ENCODE results near the gene PDAP1. TPM values are rescaled to one million over a fixed set of nuclear protein-coding genes. Genes with fewer than 3 reads are reported as not detected.

Gene PDAP1
- total and polyA plus RNA-seq, 2 of the 8 experiments (the other 6 are each of a cell fraction or from before 2014, with no cell fraction given): 26.6 to 169 TPM

DNA sequence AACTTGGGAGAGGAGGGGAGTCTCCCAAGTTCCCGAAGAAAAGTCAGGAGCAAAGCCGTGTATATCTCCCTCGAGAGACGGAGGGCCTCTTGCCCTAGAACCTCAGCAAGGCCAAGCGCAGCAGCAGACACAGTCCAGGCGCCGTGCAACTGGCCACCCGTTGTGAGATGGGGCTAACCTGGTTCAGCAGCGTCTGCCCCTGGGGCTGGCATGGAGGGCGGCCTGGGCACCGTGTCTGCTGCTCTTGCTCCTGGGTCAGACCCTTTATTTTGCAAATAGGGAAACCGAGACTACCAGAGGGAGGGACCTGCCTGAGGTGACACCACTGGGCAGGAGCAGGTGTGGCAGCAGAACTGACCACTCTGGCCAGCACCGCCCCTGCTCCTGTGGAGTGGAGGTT is 44.1 kb upstream of the PDAP1 start:
- Histone ChIP-seq H2AFZ (ENCODE audit: low read length) (no peak overlapping the region), H3K23ac (ENCODE audit: insufficient read length) (no peak overlapping the region), H2BK5ac (ENCODE audit: low read depth, low read length) (no peak overlapping the region), H3K9ac (replicated peaks in 1 of 4; ENCODE audit: extremely low read depth in 1 of 4, low read depth in 3 of 4, low read length in 3 of 4) (no peak overlapping the region; a peak in 2 of 7 replicates), H2BK20ac (ENCODE audit: low read length) (no peak overlapping the region), H3K4ac (replicated peaks; ENCODE audit: insufficient read length, low read depth, low read length) (no peak overlapping the region), H3K4me2 (ENCODE audit: insufficient read depth in 1 of 2, low read depth in 2 of 2, low read length in 2 of 2) (no peak overlapping the region), H3K27ac (ENCODE audit: low read depth, low read length) (no peak overlapping the region), H3K79me2 (ENCODE audit: control insufficient read depth in 1 of 2, insufficient read depth in 2 of 2, low read length in 2 of 2) (no peaks in the 10 kb centered on the region), H3K4me1 (replicated peaks in 1 of 4; ENCODE audit: control insufficient read depth in 3 of 4, insufficient read depth in 4 of 4, low read length in 3 of 4) (no peaks in the 10 kb centered on the region), H2AK5ac (ENCODE audit: low read depth, low read length) (no peak overlapping the region), H2BK12ac (ENCODE audit: low read depth, low read length) (no peak overlapping the region), H4K8ac (ENCODE audit: extremely low read depth, insufficient read depth, low read length) (no peak overlapping the region), H3K9me3 (ENCODE audit: insufficient read depth in 2 of 2, low read depth in 1 of 2, low read length in 1 of 2) (no peaks in the 10 kb centered on the region), H2BK15ac (ENCODE audit: low read length) (no peak overlapping the region), H4K20me1 (replicated peaks in 1 of 2; ENCODE audit: control insufficient read depth in 1 of 2, insufficient read depth in 2 of 2, low read length in 2 of 2) (peaks cover 10 to 33% of the 10 kb centered on the region in 2 experiments), H3K79me1 (ENCODE audit: low read depth, low read length) (no peaks in the 10 kb centered on the region), H3K27me3 (replicated peaks in 1 of 4; ENCODE audit: control insufficient read depth in 3 of 4, extremely low read depth in 1 of 4, insufficient read depth in 3 of 4, low read length in 3 of 4) (no peaks in the 10 kb centered on the region), H3K23me2 (ENCODE audit: low read depth, low read length) (no peaks in the 10 kb centered on the region), H3K36me3 (ENCODE audit: control insufficient read depth in 2 of 4, insufficient read depth in 4 of 4, low read length in 3 of 4) (peaks cover 41 to 87% (median 73%) of the 10 kb centered on the region in 4 experiments), H2BK120ac (replicated peaks; ENCODE audit: low read depth, low read length) (no peak overlapping the region), H4K5ac (ENCODE audit: insufficient read length, low read depth, low read length) (no peak overlapping the region), H3K4me3 (ENCODE audit: extremely low read depth in 1 of 4, insufficient read depth in 2 of 4, low read depth in 3 of 4, low read length in 4 of 4) (no peak overlapping the region), H3K14ac (ENCODE audit: insufficient read length) (no peak overlapping the region), H3K56ac (replicated peaks; ENCODE audit: insufficient read length, low read depth, low read length) (no peak overlapping the region), H3K18ac (ENCODE audit: extremely low read depth, low read length) (no peak overlapping the region), H4K91ac (replicated peaks; ENCODE audit: insufficient read length, low read length) (no peak overlapping the region)
- WGBS, 2 experiments (ENCODE audit: extremely low coverage in 1 of 2, insufficient coverage in 1 of 2, insufficient read length in 1 of 2, insufficient replicate concordance in 2 of 2, low coverage in 1 of 2, low lambda C conversion rate in 2 of 2, missing lambda C conversion rate in 1 of 2): 98% methylated on average over 13 of the region's 13 CpGs; no CpG with 5 or more reads in 1 of the 2 experiments
- TF ChIP-seq E2F6 (IDR thresholded peaks at IDR 0.05): no peak
- TF ChIP-seq CBX5 (IDR thresholded peaks at IDR 0.05; ENCODE audit: low read depth, low read length): no peak
- TF ChIP-seq SP1 (IDR thresholded peaks at IDR 0.05; ENCODE audit: low read depth, low read length): no peak
- no peak for TF ChIP-seq BACH1 (IDR thresholded peaks at IDR 0.05; ENCODE audit: low read length)
- TF ChIP-seq EP300 (IDR thresholded peaks at IDR 0.05; ENCODE audit: borderline replicate concordance in 1 of 2, low read depth in 2 of 2, low read length in 2 of 2): no peak
- no peak for TF ChIP-seq POLR2A (IDR thresholded peaks at IDR 0.05; ENCODE audit: control extremely low read depth in 1 of 2, low read depth in 2 of 2, low read length in 2 of 2)
- TF ChIP-seq HDAC2 (IDR thresholded peaks at IDR 0.05; ENCODE audit: borderline replicate concordance in 1 of 2, low read depth in 2 of 2, low read length in 2 of 2): no peak
- TF ChIP-seq CEBPB (IDR thresholded peaks at IDR 0.05; ENCODE audit: low read depth, low read length): no peak
- TF ChIP-seq SUZ12 (IDR thresholded peaks at IDR 0.05; ENCODE audit: low read length): no peak
- TF ChIP-seq POU5F1 (IDR thresholded peaks at IDR 0.05; ENCODE audit: low read depth, low read length): no peak
- CTCF ChIA-PET (ENCODE audit: partially characterized antibody): interaction anchor here (0.9 kb wide), 1 partner anchor 8 kb away, joined by 3 read pairs; no protein-coding TSS in a partner anchor
- DNase-seq (ENCODE audit: low read depth in 1 of 2, low spot score in 2 of 2): no peak
- POLR2A ChIA-PET (ENCODE audit: partially characterized antibody): interaction anchor here (0.8 to 7.3 kb wide), 6 partner anchors 8 to 47 kb away, joined by 3 to 100 read pairs (median 4); partner anchors contain the start of genes ATP5MF, CPSF4, PTCD1 and ZNF394
- no peak for FAIRE-seq
